Type B pancreatic cell (in vitro differentiated cells): ENCODE measurements around the gene ACTMAP. TPM values are rescaled to one million over a fixed set of nuclear protein-coding genes. Genes with fewer than 3 reads are reported as not detected.

Experiments used
- DNase-seq: peaks from one replicate; pipeline ENCODE4 v3.0.0; 2021; ENCODE audit warnings: mixed read lengths; ENCODE audit not compliant: unreplicated experiment; ENCODE audit errors: extremely low spot score
- H3K27ac Mint-ChIP-seq: 2 replicates; pipeline ENCODE4 v1.8.0; 2021; ENCODE audit warnings: mild to moderate bottlenecking, mixed read lengths
- H3K27me3 Mint-ChIP-seq: 2 replicates; pipeline ENCODE4 v1.8.0; 2021; ENCODE audit warnings: mixed read lengths
- H3K36me3 Mint-ChIP-seq: 2 replicates; pipeline ENCODE4 v1.8.0; 2021; ENCODE audit warnings: mixed read lengths
- H3K4me1 Mint-ChIP-seq: one replicate; pipeline ENCODE4 v1.8.0; 2021; ENCODE audit warnings: mixed read lengths; ENCODE audit not compliant: unreplicated experiment
- H3K4me3 Mint-ChIP-seq: 2 replicates; pipeline ENCODE4 v1.8.0; 2021; ENCODE audit warnings: mild to moderate bottlenecking, mixed read lengths
- H3K9me3 Mint-ChIP-seq: 2 replicates; pipeline ENCODE4 v1.8.0; 2021; ENCODE audit warnings: mixed read lengths
- CTCF ChIP-seq: fragments of 200-600 bp; sonication (generic); conservative IDR thresholded peaks from 2 replicates; pipeline ENCODE4 v1.5.0; 2021; ENCODE audit warnings: antibody characterized with exemption, mild to moderate bottlenecking
- total RNA-seq: library from RNA; stranded (reverse); gene quantifications from 2 replicates; pipeline ENCODE4 v1.2.1, GENCODE V29; 2021; ENCODE audit warnings: low replicate concordance

The ACTMAP gene
- total RNA-seq, 1 donor from 2014 or later = 16.0 TPM

- no peak for TF ChIP-seq CTCF
- Mint-ChIP-seq H3K9me3 (no peaks in the 10 kb centered on the region), H3K36me3 (peaks cover 36% of the 10 kb centered on the region), H3K4me1 (peaks cover 20% of the 10 kb centered on the region), H3K27ac (no peak overlapping the region), H3K27me3 (no peaks in the 10 kb centered on the region), H3K4me3 (no peak overlapping the region)
- DNase-seq = no peak
Measured at GRCh38 chr19:40723661-40724254, 26.5 kb downstream of the ACTMAP start.

- Mint-ChIP-seq H3K27ac (peak overlapping the region; percentile 86), H3K36me3 (peaks cover 31% of the 10 kb centered on the region), H3K4me3 (peak overlapping the region; percentile 78), H3K27me3 (no peaks in the 10 kb centered on the region), H3K9me3 (no peaks in the 10 kb centered on the region), H3K4me1 (peaks cover 25% of the 10 kb centered on the region)
- no peak for DNase-seq
- TF ChIP-seq CTCF = no peak
Measured at GRCh38 chr19:40721936-40722661, 28.2 kb downstream of the ACTMAP start.

GRCh38 chr19:40721140-40721486 lies 29.2 kb downstream of the ACTMAP start:
- H3K36me3 Mint-ChIP-seq = peaks cover 30% of the 10 kb centered on the region
- peak overlapping the region; percentile 97 for H3K4me3 Mint-ChIP-seq
- peak overlapping the region; percentile 100 for H3K27ac Mint-ChIP-seq
- no peak for TF ChIP-seq CTCF
- no peak for DNase-seq
- H3K9me3 Mint-ChIP-seq = no peaks in the 10 kb centered on the region
- H3K4me1 Mint-ChIP-seq = peaks cover 25% of the 10 kb centered on the region
- H3K27me3 Mint-ChIP-seq = no peaks in the 10 kb centered on the region

GRCh38 chr19:40719414-40719894 lies 30.8 kb downstream of the ACTMAP start:
- H3K9me3 Mint-ChIP-seq = no peaks in the 10 kb centered on the region
- H3K27ac Mint-ChIP-seq = peak overlapping the region; percentile 100
- peak overlapping the region; percentile 97 for H3K4me3 Mint-ChIP-seq
- peaks cover 37% of the 10 kb centered on the region for H3K4me1 Mint-ChIP-seq
- TF ChIP-seq CTCF = no peak
- peaks cover 27% of the 10 kb centered on the region for H3K36me3 Mint-ChIP-seq
- DNase-seq = no peak
- H3K27me3 Mint-ChIP-seq = no peaks in the 10 kb centered on the region

- peaks cover 40% of the 10 kb centered on the region for H3K4me1 Mint-ChIP-seq
Measured at GRCh38 chr19:40718774-40719391, 31.4 kb downstream of the ACTMAP start.

More at GRCh38 chr19:40718774-40719391, 31.4 kb downstream of the ACTMAP start:
- H3K9me3 Mint-ChIP-seq = no peaks in the 10 kb centered on the region
- peak overlapping the region; percentile 97 for H3K4me3 Mint-ChIP-seq
- H3K36me3 Mint-ChIP-seq = peaks cover 24% of the 10 kb centered on the region
- H3K27me3 Mint-ChIP-seq = no peaks in the 10 kb centered on the region
- TF ChIP-seq CTCF = no peak
- peak; percentile 81 for DNase-seq
- peak overlapping the region; percentile 100 for H3K27ac Mint-ChIP-seq
